Measurements from ENCODE around the gene SOHLH1. TPM values are rescaled to one million over a fixed set of nuclear protein-coding genes. Genes with fewer than 3 reads are reported as not detected.

The SOHLH1 gene
- total RNA-seq, 1 donor from 2014 or later: not detected

DNA sequence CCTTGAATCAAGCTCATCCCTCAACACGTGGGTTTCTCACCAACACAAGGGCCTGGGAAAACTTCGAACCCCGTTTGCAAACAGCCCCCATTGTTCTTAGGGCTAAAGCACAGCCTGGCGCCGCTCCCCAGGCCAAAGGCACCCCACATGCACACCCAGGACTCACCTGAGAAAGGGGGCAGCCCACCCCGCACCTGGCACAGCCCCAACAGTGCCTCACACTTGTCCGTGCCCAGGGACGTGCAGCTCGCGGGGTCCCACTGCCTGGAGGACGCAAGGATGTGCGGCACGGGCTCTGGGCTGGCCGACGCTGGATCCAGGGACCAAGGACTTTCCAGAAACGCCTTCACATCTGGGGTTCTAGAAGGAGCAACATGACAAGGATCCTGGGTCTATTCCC, 2.8 kb downstream of the SOHLH1 start:
- Mint-ChIP-seq H3K36me3 (ENCODE audit: low read depth) (no peaks in the 10 kb centered on the region), H3K4me3 (no peak overlapping the region), H3K27ac (ENCODE audit: unreplicated experiment) (no peak overlapping the region), H3K9me3 (no peaks in the 10 kb centered on the region), H3K27me3 (ENCODE audit: low read depth) (no peaks in the 10 kb centered on the region), H3K4me1 (no peaks in the 10 kb centered on the region)
- no peak for DNase-seq (ENCODE audit: low read depth, low spot score)
- TF ChIP-seq, protein P1, sequence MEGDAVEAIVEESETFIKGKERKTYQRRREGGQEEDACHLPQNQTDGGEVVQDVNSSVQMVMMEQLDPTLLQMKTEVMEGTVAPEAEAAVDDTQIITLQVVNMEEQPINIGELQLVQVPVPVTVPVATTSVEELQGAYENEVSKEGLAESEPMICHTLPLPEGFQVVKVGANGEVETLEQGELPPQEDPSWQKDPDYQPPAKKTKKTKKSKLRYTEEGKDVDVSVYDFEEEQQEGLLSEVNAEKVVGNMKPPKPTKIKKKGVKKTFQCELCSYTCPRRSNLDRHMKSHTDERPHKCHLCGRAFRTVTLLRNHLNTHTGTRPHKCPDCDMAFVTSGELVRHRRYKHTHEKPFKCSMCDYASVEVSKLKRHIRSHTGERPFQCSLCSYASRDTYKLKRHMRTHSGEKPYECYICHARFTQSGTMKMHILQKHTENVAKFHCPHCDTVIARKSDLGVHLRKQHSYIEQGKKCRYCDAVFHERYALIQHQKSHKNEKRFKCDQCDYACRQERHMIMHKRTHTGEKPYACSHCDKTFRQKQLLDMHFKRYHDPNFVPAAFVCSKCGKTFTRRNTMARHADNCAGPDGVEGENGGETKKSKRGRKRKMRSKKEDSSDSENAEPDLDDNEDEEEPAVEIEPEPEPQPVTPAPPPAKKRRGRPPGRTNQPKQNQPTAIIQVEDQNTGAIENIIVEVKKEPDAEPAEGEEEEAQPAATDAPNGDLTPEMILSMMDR (conservative IDR thresholded peaks at IDR 0.05): no peak

DNA sequence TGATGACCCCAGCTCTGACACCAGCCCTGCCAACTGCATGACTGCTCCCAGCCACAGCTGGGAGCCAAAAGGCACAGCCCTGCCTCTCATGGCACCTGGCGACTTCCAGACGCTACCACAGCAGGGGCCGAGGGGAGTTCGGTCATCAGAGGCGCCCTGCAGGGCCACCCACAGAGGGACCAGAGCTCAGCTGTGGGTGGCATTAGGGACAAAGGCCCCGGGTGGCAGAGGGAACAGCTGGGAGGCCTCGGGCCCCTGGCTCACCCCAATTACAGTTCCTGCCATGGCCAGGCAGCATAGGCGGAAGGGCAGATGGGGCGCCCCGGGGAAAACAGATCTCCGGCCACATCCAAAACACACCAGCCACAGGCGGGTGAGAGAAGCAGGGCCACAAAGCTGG, 3.6 kb downstream of the SOHLH1 start:
- no peaks in the 10 kb centered on the region for H3K36me3 Mint-ChIP-seq (ENCODE audit: low read depth)
- H3K4me3 Mint-ChIP-seq: no peak overlapping the region
- TF ChIP-seq, protein P1 (conservative IDR thresholded peaks at IDR 0.05): no peak
- no peaks in the 10 kb centered on the region for H3K27me3 Mint-ChIP-seq (ENCODE audit: low read depth)
- DNase-seq (ENCODE audit: low read depth, low spot score): no peak
- no peaks in the 10 kb centered on the region for H3K9me3 Mint-ChIP-seq
- H3K27ac Mint-ChIP-seq (ENCODE audit: unreplicated experiment): no peak overlapping the region
- no peaks in the 10 kb centered on the region for H3K4me1 Mint-ChIP-seq

DNA sequence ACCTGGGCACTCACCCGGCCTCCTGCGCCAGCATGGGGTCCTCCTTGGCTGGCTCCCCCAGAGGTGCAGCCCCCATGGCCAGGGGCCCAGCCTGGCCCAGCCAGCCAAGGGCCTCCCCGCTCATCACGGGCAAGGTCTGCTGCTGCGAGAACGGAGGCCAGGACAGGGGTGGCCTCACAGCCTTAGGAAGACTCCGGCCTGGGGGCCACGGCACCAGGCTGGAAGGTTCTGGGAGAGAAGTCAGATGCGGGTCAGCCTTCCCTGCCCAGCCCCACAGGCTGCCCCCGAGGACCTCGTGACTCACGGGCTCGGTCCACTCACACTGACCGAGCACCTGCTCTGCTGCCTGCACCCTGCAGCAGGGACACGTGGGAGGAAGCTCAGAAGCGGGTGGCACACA, 4.2 kb downstream of the SOHLH1 start:
- Mint-ChIP-seq H3K36me3 (ENCODE audit: low read depth) (no peaks in the 10 kb centered on the region), H3K27me3 (ENCODE audit: low read depth) (no peaks in the 10 kb centered on the region), H3K9me3 (no peaks in the 10 kb centered on the region), H3K4me1 (no peaks in the 10 kb centered on the region), H3K27ac (ENCODE audit: unreplicated experiment) (no peak overlapping the region), H3K4me3 (no peak overlapping the region)
- DNase-seq (ENCODE audit: low read depth, low spot score): no peak
- TF ChIP-seq, protein P1 (conservative IDR thresholded peaks at IDR 0.05): no peak

DNA sequence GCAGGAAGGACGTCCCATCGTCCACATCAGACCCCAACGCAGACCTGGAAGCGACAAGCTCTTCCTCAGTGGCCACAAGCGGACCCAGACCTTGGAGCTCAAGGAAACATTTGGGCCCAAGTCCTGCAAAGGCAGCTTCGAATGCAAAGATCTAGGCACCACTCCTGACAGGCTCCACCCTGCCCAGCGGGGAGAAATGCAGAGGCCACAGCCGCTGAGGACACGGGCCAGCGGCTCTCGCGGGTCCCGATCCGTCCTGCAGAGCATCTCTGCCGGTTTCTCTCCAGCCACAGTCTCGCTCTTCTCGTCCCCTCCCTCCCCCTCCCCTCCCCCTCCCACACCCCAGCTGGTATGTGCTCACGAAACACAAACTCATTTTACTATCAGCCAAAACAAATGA, 4.9 kb downstream of the SOHLH1 start:
- TF ChIP-seq, protein P1 (conservative IDR thresholded peaks at IDR 0.05): no peak
- H3K27me3 Mint-ChIP-seq (ENCODE audit: low read depth): no peaks in the 10 kb centered on the region
- H3K36me3 Mint-ChIP-seq (ENCODE audit: low read depth): no peaks in the 10 kb centered on the region
- H3K4me3 Mint-ChIP-seq: no peak overlapping the region
- DNase-seq (ENCODE audit: low read depth, low spot score): no peak
- H3K27ac Mint-ChIP-seq (ENCODE audit: unreplicated experiment): no peak overlapping the region
- H3K4me1 Mint-ChIP-seq: no peaks in the 10 kb centered on the region
- H3K9me3 Mint-ChIP-seq: no peaks in the 10 kb centered on the region

GRCh38 chr9:135693771-135694170, 5.5 kb downstream of the SOHLH1 start:
- DNase-seq (ENCODE audit: low read depth, low spot score): no peak
- no peaks in the 10 kb centered on the region for H3K4me1 Mint-ChIP-seq
- no peaks in the 10 kb centered on the region for H3K27me3 Mint-ChIP-seq (ENCODE audit: low read depth)
- H3K9me3 Mint-ChIP-seq: no peaks in the 10 kb centered on the region
- H3K4me3 Mint-ChIP-seq: no peak overlapping the region
- H3K36me3 Mint-ChIP-seq (ENCODE audit: low read depth): no peaks in the 10 kb centered on the region
- H3K27ac Mint-ChIP-seq (ENCODE audit: unreplicated experiment): peak overlapping the region; percentile 71
- TF ChIP-seq, protein P1 (conservative IDR thresholded peaks at IDR 0.05): no peak

- Mint-ChIP-seq H3K9me3 (no peaks in the 10 kb centered on the region), H3K4me1 (no peaks in the 10 kb centered on the region), H3K27ac (ENCODE audit: unreplicated experiment) (peak overlapping the region; percentile 84), H3K27me3 (ENCODE audit: low read depth) (no peaks in the 10 kb centered on the region), H3K4me3 (no peak overlapping the region), H3K36me3 (ENCODE audit: low read depth) (no peaks in the 10 kb centered on the region)
- DNase-seq (ENCODE audit: low read depth, low spot score): no peak
- TF ChIP-seq, protein P1 (conservative IDR thresholded peaks at IDR 0.05): no peak
Measured at GRCh38 chr9:135693265-135693664, 6.0 kb downstream of the SOHLH1 start.
